ENCODE results near the gene GRPEL1. TPM values are rescaled to one million over a fixed set of nuclear protein-coding genes. Genes with fewer than 3 reads are reported as not detected.

Gene GRPEL1
- total RNA-seq (2014; rRNA removed; shearing (Covaris generic)): 21.1 and 24.5 TPM in 2 replicates

GRCh38 chr4:7067452-7068278 is at the start of gene GRPEL1:
GRPEL1 (minus strand) TSS chr4:7068064; CDS start chr4:7068032, 32 bp downstream.
- peaks cover 18% of the 10 kb centered on the region; the same call in 1 of the 2 replicates for H3K36me3 ChIP-seq
- peak within 1 kb of the TSS; percentile 85 for H3K4me3 ChIP-seq
- DNase-seq (ENCODE audit: low read depth in 1 of 2, low spot score in 2 of 2): peak; percentile 94 to 96
- no peaks in the 10 kb centered on the region for H3K27me3 ChIP-seq (replicated peaks)
- no peaks in the 10 kb centered on the region for H3K9me3 ChIP-seq (replicated peaks)
- H3K4me1 ChIP-seq (replicated peaks): peaks cover 8% of the 10 kb centered on the region; the same call in 1 of the 2 replicates
- H3K27ac ChIP-seq: peak within 1 kb of the TSS; percentile 40

- no peaks in the 10 kb centered on the region for H3K36me3 ChIP-seq
- H3K4me1 ChIP-seq (replicated peaks): no peaks in the 10 kb centered on the region
- no peaks in the 10 kb centered on the region for H3K9me3 ChIP-seq (replicated peaks)
- H3K4me3 ChIP-seq: no peak overlapping the region
- no peak for DNase-seq (ENCODE audit: low read depth in 1 of 2, low spot score in 2 of 2)
- no peaks in the 10 kb centered on the region for H3K27me3 ChIP-seq (replicated peaks)
- no peak overlapping the region for H3K27ac ChIP-seq
Observed at GRCh38 chr4:7116705-7117104, 48.8 kb upstream of the GRPEL1 start.

- Histone ChIP-seq H3K27me3 (replicated peaks) (no peaks in the 10 kb centered on the region), H3K4me3 (no peak overlapping the region), H3K36me3 (no peaks in the 10 kb centered on the region), H3K4me1 (replicated peaks) (no peaks in the 10 kb centered on the region), H3K9me3 (replicated peaks) (no peaks in the 10 kb centered on the region), H3K27ac (no peak overlapping the region)
- DNase-seq (ENCODE audit: low read depth in 1 of 2, low spot score in 2 of 2): no peak
Observed at GRCh38 chr4:7115557-7116340, 47.9 kb upstream of the GRPEL1 start.

GRCh38 chr4:7112656-7113055 is 44.8 kb upstream of the GRPEL1 start:
- no peak for DNase-seq (ENCODE audit: low read depth in 1 of 2, low spot score in 2 of 2)
- no peak overlapping the region for H3K4me3 ChIP-seq
- H3K36me3 ChIP-seq: no peaks in the 10 kb centered on the region
- H3K27me3 ChIP-seq (replicated peaks): no peaks in the 10 kb centered on the region
- no peak overlapping the region for H3K27ac ChIP-seq
- no peaks in the 10 kb centered on the region for H3K9me3 ChIP-seq (replicated peaks)
- no peaks in the 10 kb centered on the region for H3K4me1 ChIP-seq (replicated peaks)

- Histone ChIP-seq H3K4me1 (replicated peaks) (no peaks in the 10 kb centered on the region), H3K27ac (no peak overlapping the region), H3K4me3 (no peak overlapping the region), H3K9me3 (replicated peaks) (no peaks in the 10 kb centered on the region), H3K27me3 (replicated peaks) (no peaks in the 10 kb centered on the region), H3K36me3 (no peaks in the 10 kb centered on the region)
- DNase-seq (ENCODE audit: low read depth in 1 of 2, low spot score in 2 of 2): no peak
Observed at GRCh38 chr4:7111441-7111840, 43.6 kb upstream of the GRPEL1 start.

GRCh38 chr4:7110546-7110945 is 42.7 kb upstream of the GRPEL1 start:
- Histone ChIP-seq H3K9me3 (replicated peaks) (no peaks in the 10 kb centered on the region), H3K27ac (no peak overlapping the region)
- no peak for DNase-seq (ENCODE audit: low read depth in 1 of 2, low spot score in 2 of 2)

GRCh38 chr4:7109169-7109568 is 41.3 kb upstream of the GRPEL1 start:
- no peaks in the 10 kb centered on the region for H3K36me3 ChIP-seq
- no peaks in the 10 kb centered on the region for H3K27me3 ChIP-seq (replicated peaks)
- DNase-seq (ENCODE audit: low read depth in 1 of 2, low spot score in 2 of 2): no peak
- no peak overlapping the region for H3K4me3 ChIP-seq
- no peaks in the 10 kb centered on the region for H3K9me3 ChIP-seq (replicated peaks)
- H3K4me1 ChIP-seq (replicated peaks): no peaks in the 10 kb centered on the region
- H3K27ac ChIP-seq: no peak overlapping the region

More at GRCh38 chr4:7110546-7110945, 42.7 kb upstream of the GRPEL1 start:
- no peaks in the 10 kb centered on the region for H3K36me3 ChIP-seq
- H3K27me3 ChIP-seq (replicated peaks): no peaks in the 10 kb centered on the region
- H3K4me1 ChIP-seq (replicated peaks): no peaks in the 10 kb centered on the region
- H3K4me3 ChIP-seq: no peak overlapping the region

GRCh38 chr4:7108660-7109059 is 40.8 kb upstream of the GRPEL1 start:
- no peaks in the 10 kb centered on the region for H3K36me3 ChIP-seq
- H3K9me3 ChIP-seq (replicated peaks): no peaks in the 10 kb centered on the region
- H3K4me1 ChIP-seq (replicated peaks): no peaks in the 10 kb centered on the region
- no peaks in the 10 kb centered on the region for H3K27me3 ChIP-seq (replicated peaks)
- H3K27ac ChIP-seq: no peak overlapping the region
- H3K4me3 ChIP-seq: no peak overlapping the region
- no peak for DNase-seq (ENCODE audit: low read depth in 1 of 2, low spot score in 2 of 2)

GRCh38 chr4:7108046-7108625 is 40.3 kb upstream of the GRPEL1 start:
- H3K36me3 ChIP-seq: no peaks in the 10 kb centered on the region
- no peaks in the 10 kb centered on the region for H3K4me1 ChIP-seq (replicated peaks)
- DNase-seq (ENCODE audit: low read depth in 1 of 2, low spot score in 2 of 2): no peak
- H3K4me3 ChIP-seq: no peak overlapping the region
- no peaks in the 10 kb centered on the region for H3K27me3 ChIP-seq (replicated peaks)
- H3K27ac ChIP-seq: no peak overlapping the region
- no peaks in the 10 kb centered on the region for H3K9me3 ChIP-seq (replicated peaks)

GRCh38 chr4:7107166-7107905 is 39.5 kb upstream of the GRPEL1 start:
- Histone ChIP-seq H3K36me3 (no peaks in the 10 kb centered on the region), H3K27ac (no peak overlapping the region), H3K4me1 (replicated peaks) (peaks cover 6% of the 10 kb centered on the region), H3K27me3 (replicated peaks) (no peaks in the 10 kb centered on the region), H3K4me3 (no peak overlapping the region), H3K9me3 (replicated peaks) (no peaks in the 10 kb centered on the region)
- DNase-seq (ENCODE audit: low read depth in 1 of 2, low spot score in 2 of 2): no peak

- H3K4me1 ChIP-seq (replicated peaks): peaks cover 12% of the 10 kb centered on the region
- H3K36me3 ChIP-seq: no peaks in the 10 kb centered on the region
- no peaks in the 10 kb centered on the region for H3K27me3 ChIP-seq (replicated peaks)
- no peaks in the 10 kb centered on the region for H3K9me3 ChIP-seq (replicated peaks)
- no peak for DNase-seq (ENCODE audit: low read depth in 1 of 2, low spot score in 2 of 2)
- H3K4me3 ChIP-seq: no peak overlapping the region
- H3K27ac ChIP-seq: no peak overlapping the region
Observed at GRCh38 chr4:7105276-7105675, 37.4 kb upstream of the GRPEL1 start.

- no peak overlapping the region for H3K4me3 ChIP-seq
- peaks cover 12% of the 10 kb centered on the region for H3K4me1 ChIP-seq (replicated peaks)
- H3K27ac ChIP-seq: no peak overlapping the region
- no peak for DNase-seq (ENCODE audit: low read depth in 1 of 2, low spot score in 2 of 2)
- H3K36me3 ChIP-seq: no peaks in the 10 kb centered on the region
- H3K9me3 ChIP-seq (replicated peaks): no peaks in the 10 kb centered on the region
- H3K27me3 ChIP-seq (replicated peaks): no peaks in the 10 kb centered on the region
Observed at GRCh38 chr4:7104366-7105031, 36.6 kb upstream of the GRPEL1 start.

Data from SJSA1 (cell line).